Measurements from ENCODE around the gene SLC5A9. TPM values are rescaled to one million over a fixed set of nuclear protein-coding genes. Genes with fewer than 3 reads are reported as not detected.

Gene SLC5A9
- polyA plus RNA-seq, 2 of the 4 experiments (the other 2 are of a cell fraction), result 0.03 to 0.21 TPM

DNA sequence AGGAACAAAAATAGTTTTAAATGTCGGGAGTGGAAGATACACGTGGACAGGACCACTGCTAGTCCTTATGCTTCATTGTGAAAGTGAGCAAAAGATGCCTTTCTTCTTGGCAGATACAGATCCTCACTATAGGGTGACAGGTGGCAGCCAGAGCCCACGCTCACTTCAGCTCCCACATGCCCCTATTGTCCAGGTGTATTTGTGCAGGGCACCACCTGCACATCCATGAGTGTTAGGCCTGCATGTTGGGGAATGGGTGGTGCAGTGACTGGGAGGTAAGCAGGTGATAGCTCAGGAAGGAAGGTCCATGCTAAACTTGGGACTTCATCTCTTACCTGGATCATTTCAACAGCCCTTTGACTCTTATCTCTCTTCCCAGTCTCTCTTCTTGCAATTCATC, 27.4 kb downstream of the SLC5A9 start:
- DNase-seq (ENCODE audit: low read depth in 1 of 2, low spot score in 1 of 2) (no peak), ATAC-seq (no peak), FAIRE-seq (no peak)
- ChIA-PET CTCF (no interaction called here), POLR2A (no interaction called here)
- no peak overlapping the region for H3K27ac ChIP-seq
- H3K4me1 ChIP-seq, result no peaks in the 10 kb centered on the region
- 9% methylated on average over 3 of the region's 3 CpGs for WGBS (ENCODE audit: missing lambda C conversion rate)
- H3K4me2 ChIP-seq, result no peak overlapping the region
- no peak for TF ChIP-seq EHF (CRISPR knock-in tag; IDR thresholded peaks at IDR 0.05)
- TF ChIP-seq MYC (IDR thresholded peaks at IDR 0.05; ENCODE audit: borderline replicate concordance, low read length), result no peak
- TF ChIP-seq MAZ (IDR thresholded peaks at IDR 0.05; ENCODE audit: borderline replicate concordance, low read depth, low read length), result no peak
- TF ChIP-seq HOXA7 (CRISPR knock-in tag; IDR thresholded peaks at IDR 0.05), result no peak
- TF ChIP-seq NFE2L2 (conservative IDR thresholded peaks at IDR 0.05; ENCODE audit: low read length), result no peak
- no peak for TF ChIP-seq ESRRA (IDR thresholded peaks at IDR 0.05; ENCODE audit: borderline replicate concordance, low read length)
- no peak overlapping the region for H3K4me3 ChIP-seq
- H3K9me3 ChIP-seq, result no peaks in the 10 kb centered on the region

GRCh38 chr1:48250572-48250971, 28.1 kb downstream of the SLC5A9 start:
- H3K4me3 ChIP-seq, result no peak overlapping the region
- DNase-seq (ENCODE audit: low read depth in 1 of 2, low spot score in 1 of 2) (no peak), FAIRE-seq (no peak), ATAC-seq (no peak)
- TF ChIP-seq MYC (IDR thresholded peaks at IDR 0.05; ENCODE audit: borderline replicate concordance, low read length), result no peak
- no peak for TF ChIP-seq JUNB (IDR thresholded peaks at IDR 0.05)
- no peak for TF ChIP-seq ZFP36 (IDR thresholded peaks at IDR 0.05; ENCODE audit: borderline replicate concordance, partially characterized antibody)
- no peak for TF ChIP-seq ZC3H11A (IDR thresholded peaks at IDR 0.05)
- TF ChIP-seq ZNF302 (CRISPR knock-in tag; IDR thresholded peaks at IDR 0.05), result no peak
- H3K27ac ChIP-seq, result no peak overlapping the region
- H3K4me1 ChIP-seq, result no peaks in the 10 kb centered on the region
- WGBS (ENCODE audit: missing lambda C conversion rate), result 2% methylated on average over 3 of the region's 3 CpGs
- CTCF ChIA-PET, result no interaction called here
- POLR2A ChIA-PET, result no interaction called here
- H3K9me3 ChIP-seq, result no peaks in the 10 kb centered on the region
- no peak overlapping the region for H3K4me2 ChIP-seq

DNA sequence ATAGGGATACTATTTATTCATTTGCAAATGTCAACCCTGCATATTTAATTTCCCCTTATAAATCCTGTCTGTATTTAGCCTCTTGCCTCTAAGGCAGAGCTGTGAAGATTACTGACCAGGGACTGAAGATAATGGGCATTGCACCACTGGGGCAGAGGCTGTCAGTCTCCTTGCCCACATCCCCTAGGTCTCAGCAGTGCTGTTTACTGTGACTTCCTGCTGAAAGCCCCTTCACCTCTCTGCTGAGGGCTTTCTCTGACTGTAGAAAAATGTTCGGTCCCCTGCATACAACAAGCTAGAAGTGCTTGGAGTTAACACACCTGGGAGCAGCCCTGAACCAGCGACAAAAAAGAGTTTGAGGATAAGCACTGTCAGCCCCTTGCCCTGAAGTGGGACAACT, 28.8 kb downstream of the SLC5A9 start:
- no peak for ATAC-seq
- POLR2A ChIA-PET, result no interaction called here

GRCh38 chr1:48251821-48252220, 29.3 kb downstream of the SLC5A9 start:
- Histone ChIP-seq H3K4me3 (no peak overlapping the region), H3K27ac (no peak overlapping the region), H3K4me1 (no peaks in the 10 kb centered on the region), H3K4me2 (no peak overlapping the region), H3K9me3 (no peaks in the 10 kb centered on the region)
- WGBS (ENCODE audit: missing lambda C conversion rate), result 41% methylated on average over 3 of the region's 3 CpGs
- DNase-seq (ENCODE audit: low read depth in 1 of 2, low spot score in 1 of 2) (no peak), FAIRE-seq (no peak), ATAC-seq (no peak)
- no peak for TF ChIP-seq CBX2 (IDR thresholded peaks at IDR 0.05; ENCODE audit: borderline replicate concordance, low read depth)
- TF ChIP-seq CBX8 (IDR thresholded peaks at IDR 0.05), result no peak
- TF ChIP-seq MAZ (IDR thresholded peaks at IDR 0.05; ENCODE audit: borderline replicate concordance, low read depth, low read length), result no peak
- TF ChIP-seq JUN (IDR thresholded peaks at IDR 0.05), result no peak
- no peak for TF ChIP-seq BHLHE40 (IDR thresholded peaks at IDR 0.05; ENCODE audit: low read depth, low read length)
- TF ChIP-seq MAFK (IDR thresholded peaks at IDR 0.05; ENCODE audit: partially characterized antibody), result no peak
- no peak for TF ChIP-seq HEYL (CRISPR knock-in tag; IDR thresholded peaks at IDR 0.05)
- no peak for TF ChIP-seq HMGXB4 (CRISPR knock-in tag; IDR thresholded peaks at IDR 0.05; ENCODE audit: borderline replicate concordance)
- no peak for TF ChIP-seq NPAS2 (CRISPR knock-in tag; IDR thresholded peaks at IDR 0.05; ENCODE audit: borderline replicate concordance)
- TF ChIP-seq ZNF302 (CRISPR knock-in tag; IDR thresholded peaks at IDR 0.05), result no peak
- TF ChIP-seq SMC3 (IDR thresholded peaks at IDR 0.05), result no peak
- TF ChIP-seq FOSB (CRISPR knock-in tag; IDR thresholded peaks at IDR 0.05), result no peak
- ChIA-PET CTCF (no interaction called here), POLR2A (no interaction called here)

More for the DNA sequence above, 28.8 kb downstream of the SLC5A9 start:
- WGBS (ENCODE audit: missing lambda C conversion rate), result 7% methylated on average over 2 of the region's 2 CpGs
- FAIRE-seq (no peak), DNase-seq (ENCODE audit: low read depth in 1 of 2, low spot score in 1 of 2) (no peak)
- Histone ChIP-seq H3K9me3 (no peaks in the 10 kb centered on the region), H3K4me1 (no peaks in the 10 kb centered on the region), H3K27ac (no peak overlapping the region), H3K4me2 (no peak overlapping the region), H3K4me3 (no peak overlapping the region)
- TF ChIP-seq TFCP2L1 (CRISPR knock-in tag; IDR thresholded peaks at IDR 0.05) (no peak), PBX3 (IDR thresholded peaks at IDR 0.05) (no peak), TP53 (CRISPR knock-in tag; IDR thresholded peaks at IDR 0.05) (no peak), HOXB5 (CRISPR knock-in tag; IDR thresholded peaks at IDR 0.05) (no peak), KDM5A (IDR thresholded peaks at IDR 0.05) (no peak), RFX5 (IDR thresholded peaks at IDR 0.05) (no peak), GATA3 (IDR thresholded peaks at IDR 0.05; ENCODE audit: borderline replicate concordance) (no peak), BCL3 (IDR thresholded peaks at IDR 0.05) (no peak), POLR2AphosphoS2 (conservative IDR thresholded peaks at IDR 0.05; ENCODE audit: low read length) (no peak), NPAS2 (CRISPR knock-in tag; IDR thresholded peaks at IDR 0.05; ENCODE audit: borderline replicate concordance) (no peak), PHF8 (IDR thresholded peaks at IDR 0.05; ENCODE audit: borderline replicate concordance, low read depth) (no peak)
- CTCF ChIA-PET, result no interaction called here

Measured in A549 (cell line).